Stimulated activated CD4-positive, alpha-beta T cell treated with anti-CD3 and anti-CD28 coated beads, Interleukin-1b, Interleukin-23, amount 100 ng/mL, for 24 hours (primary cell): ENCODE data around the gene SYPL1.

Source experiments
- DNase-seq, 4 experiments: peaks; one replicate each; pipeline ENCODE4 v3.0.0-alpha.2; 2020; ENCODE audit warnings: low read depth in 4 of 4, low spot score in 1 of 4

SYPL1 gene

DNA sequence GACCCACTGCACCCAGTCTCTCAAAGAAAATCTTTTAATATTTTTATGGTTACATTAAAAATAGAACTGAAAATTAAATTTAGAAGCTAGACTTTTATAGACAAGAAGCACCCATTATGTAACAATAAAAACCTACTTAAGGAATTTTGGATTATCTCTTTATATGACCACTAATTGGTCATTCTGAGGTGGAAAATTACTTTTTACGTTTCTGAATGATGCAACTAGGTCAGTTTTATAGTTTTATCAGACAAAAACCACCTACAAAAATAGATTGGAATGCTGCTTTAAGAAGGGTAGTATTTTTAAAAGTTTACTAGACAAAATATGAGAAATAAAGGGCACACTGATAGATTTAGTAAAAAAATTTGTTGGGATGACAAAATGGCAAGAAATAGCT, 16.5 kb downstream of the SYPL1 start:
- no peak for DNase-seq

GRCh38 chr7:106094780-106095179, 17.3 kb downstream of the SYPL1 start:
- no peak for DNase-seq

DNA sequence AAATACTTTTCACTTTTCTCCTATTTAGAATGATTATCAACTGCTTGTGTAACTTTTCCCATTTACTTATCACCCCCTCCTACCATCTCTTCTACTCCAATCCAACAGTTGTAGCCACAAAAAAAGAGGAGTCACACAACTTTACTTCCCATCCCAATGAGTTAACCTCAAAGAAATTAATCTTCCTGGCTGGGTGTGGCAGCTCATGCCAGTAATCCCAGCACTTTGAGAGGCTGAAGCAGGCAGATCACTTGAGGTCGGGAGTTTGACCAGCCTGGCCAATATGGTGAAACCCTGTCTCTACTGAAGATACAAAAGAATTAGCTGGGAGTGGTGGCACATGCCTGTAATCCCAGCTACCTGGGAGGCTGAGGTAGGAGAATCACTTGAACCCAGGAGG, 19.9 kb downstream of the SYPL1 start:
- no peak for DNase-seq

DNA sequence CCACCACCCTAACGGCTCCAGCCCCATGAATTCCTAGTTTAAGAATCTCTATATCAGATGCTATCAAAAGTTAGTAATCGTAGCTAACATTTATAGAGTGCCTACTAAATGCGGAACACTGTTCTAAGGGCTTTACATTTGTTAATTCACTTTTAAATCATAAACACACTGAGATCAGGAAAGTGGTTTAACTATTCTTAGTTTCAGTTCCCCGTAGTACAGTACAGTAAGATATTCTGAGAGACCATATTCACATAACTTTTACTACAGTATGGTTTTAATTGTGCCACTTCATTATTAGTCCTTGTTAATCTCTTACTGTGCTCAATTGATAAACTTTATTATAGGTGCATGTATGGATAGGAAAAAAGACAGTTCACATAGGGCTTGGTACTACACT, 22.5 kb downstream of the SYPL1 start:
- no peak for DNase-seq

- DNase-seq = no peak
Measured at GRCh38 chr7:106088014-106088413, 24.1 kb downstream of the SYPL1 start.

DNA sequence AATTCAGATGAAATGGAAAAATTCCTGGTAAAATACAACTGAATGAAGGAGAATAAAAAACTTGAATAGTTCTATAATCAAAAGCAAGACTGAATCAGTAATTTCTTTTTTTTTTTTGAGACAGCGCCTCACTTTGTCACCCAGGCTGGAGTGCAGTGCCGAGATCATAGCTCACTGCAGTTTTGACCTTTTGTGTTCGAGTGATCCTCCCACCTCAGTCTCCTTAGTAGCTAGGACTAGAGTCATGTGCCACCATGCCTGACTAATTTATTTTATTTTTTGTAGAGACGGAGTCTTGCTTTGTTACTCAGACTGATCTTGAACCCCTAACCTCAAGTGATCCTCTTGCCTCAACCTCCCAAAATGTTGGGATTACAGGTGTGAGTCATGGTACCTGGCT, 26.1 kb downstream of the SYPL1 start:
- no peak for DNase-seq

GRCh38 chr7:106085015-106085414, 27.1 kb downstream of the SYPL1 start:
- no peak for DNase-seq

DNA sequence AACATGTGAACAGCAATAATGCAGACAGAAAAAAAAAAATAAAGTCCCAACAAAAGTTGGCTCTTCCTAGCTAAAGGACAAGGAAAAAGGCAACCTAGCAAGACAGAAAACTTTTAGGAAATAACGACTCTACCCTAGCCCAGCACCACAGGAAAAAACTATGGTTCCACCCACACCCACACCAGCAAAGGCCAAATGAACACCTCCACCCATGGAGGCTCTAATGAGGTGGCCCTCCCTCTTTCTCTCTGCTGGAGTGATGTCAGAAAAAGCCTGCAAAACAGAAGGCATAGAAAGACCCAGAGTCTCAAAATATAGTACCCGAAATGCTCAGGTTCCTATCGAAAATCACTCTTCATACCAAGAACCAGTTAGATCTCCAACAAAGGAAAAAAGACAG, 28.4 kb downstream of the SYPL1 start:
- no peak for DNase-seq

DNA sequence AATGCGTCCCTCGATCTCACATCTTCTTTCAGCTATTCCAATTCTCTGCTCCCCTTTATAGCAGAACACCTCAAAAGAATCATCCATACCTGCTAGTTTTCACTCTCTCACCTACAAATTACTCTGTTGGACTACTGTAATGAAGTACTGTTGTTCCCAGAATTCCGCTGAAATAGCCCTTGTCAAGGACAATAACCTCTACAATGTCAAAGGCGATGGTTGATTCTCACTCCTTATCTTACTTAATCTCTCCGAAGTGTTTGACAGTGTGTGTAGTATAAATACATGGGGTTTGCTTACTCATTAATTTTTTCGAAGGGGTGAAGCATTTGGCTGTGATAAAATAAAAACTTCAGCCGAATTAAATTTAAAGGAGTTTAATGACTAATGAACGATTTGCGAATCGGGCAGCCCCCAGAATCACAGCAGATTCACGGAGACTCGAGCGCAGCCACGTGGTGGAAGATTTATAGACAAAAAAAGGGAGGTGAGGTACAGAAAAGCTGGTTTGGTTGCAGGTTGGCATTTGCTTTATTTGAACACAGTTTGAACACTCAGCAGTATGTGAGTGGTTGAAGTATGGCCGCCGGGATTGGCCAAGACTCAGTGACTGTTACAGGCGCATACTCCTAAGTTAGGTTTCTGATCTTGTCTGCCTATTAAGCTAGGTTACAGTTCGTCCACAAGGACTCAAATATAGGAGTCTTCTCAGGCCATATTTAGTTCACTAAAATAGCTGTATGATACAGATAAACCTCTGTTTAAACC, 29.8 kb downstream of the SYPL1 start:
- no peak for DNase-seq

DNA sequence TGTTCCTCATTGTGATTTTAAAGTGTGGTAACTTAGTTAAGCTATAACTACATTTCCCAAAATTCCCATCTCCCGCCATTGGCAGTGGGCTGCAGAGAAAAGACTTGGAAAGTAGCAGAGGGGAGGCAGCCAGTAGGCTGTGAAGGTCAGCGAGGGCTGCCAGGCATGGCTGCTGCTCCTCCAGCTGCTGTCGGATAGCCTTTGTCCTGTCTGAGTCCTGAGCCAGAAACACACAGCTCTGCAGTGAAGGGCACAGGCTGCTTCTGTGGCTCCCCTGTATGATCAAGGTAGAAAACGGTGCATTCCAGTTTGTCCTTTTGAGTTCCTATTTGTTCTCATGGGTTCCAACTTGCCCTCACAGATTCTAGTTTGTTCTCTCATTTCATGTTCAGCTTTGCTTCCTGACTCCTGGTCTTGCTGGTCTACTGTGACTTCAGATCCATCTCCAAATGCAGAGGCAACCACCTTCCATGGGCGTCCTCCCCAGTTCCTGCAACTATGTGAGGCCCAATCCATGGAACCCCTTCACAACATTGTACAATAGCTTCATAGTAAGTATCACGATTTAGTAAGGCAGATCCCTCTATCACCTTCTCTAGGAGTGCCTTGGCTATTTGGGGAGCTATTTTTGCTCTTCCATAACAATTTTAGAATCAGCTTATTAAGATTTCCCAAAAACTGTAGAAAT, 31.7 kb downstream of the SYPL1 start:
- no peak for DNase-seq

DNA sequence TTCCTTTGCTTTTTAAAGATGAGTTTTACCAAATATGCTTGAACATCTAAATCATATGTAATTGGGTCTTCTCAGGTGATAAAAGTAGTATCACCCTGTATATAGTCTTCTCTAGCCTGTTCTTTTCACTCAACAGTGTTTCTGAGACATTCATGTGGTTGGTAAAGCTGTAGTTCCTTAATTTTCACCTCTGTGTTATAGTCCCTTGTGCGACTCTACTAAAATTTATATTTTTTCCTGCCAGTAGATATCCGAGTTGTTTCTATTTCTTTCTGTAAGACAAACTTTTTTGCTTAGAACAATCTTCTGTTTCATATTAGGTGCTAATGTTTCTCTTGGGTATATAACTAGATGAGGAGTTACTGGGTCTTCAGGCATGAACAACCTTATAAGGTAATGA, 35.6 kb downstream of the SYPL1 start:
- DNase-seq = no peak

DNA sequence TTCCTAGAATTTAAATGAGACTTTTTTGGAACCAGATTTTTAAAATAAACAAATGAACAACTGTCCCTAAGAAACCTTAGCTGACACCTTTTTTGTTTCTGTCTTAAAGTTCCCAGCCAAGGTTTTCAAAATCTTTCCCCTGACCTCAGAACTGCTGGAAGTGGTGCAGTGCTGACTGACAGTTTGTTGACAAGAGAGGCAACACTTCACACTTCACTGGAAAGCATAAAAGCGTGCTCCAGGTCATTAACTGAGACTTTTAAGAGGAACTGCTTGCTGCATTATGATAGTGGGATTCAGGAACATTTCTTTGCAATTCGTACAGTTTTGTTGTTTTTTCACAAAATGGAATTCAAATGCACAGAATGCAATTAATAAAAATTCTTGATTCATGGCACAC, 36.2 kb downstream of the SYPL1 start:
- no peak for DNase-seq

- no peak for DNase-seq
Measured at GRCh38 chr7:106074257-106074656, 37.9 kb downstream of the SYPL1 start.

GRCh38 chr7:106073701-106074100, 38.4 kb downstream of the SYPL1 start:
- DNase-seq = no peak

- DNase-seq = no peak
Measured at GRCh38 chr7:106072715-106073091, 39.4 kb downstream of the SYPL1 start.

DNA sequence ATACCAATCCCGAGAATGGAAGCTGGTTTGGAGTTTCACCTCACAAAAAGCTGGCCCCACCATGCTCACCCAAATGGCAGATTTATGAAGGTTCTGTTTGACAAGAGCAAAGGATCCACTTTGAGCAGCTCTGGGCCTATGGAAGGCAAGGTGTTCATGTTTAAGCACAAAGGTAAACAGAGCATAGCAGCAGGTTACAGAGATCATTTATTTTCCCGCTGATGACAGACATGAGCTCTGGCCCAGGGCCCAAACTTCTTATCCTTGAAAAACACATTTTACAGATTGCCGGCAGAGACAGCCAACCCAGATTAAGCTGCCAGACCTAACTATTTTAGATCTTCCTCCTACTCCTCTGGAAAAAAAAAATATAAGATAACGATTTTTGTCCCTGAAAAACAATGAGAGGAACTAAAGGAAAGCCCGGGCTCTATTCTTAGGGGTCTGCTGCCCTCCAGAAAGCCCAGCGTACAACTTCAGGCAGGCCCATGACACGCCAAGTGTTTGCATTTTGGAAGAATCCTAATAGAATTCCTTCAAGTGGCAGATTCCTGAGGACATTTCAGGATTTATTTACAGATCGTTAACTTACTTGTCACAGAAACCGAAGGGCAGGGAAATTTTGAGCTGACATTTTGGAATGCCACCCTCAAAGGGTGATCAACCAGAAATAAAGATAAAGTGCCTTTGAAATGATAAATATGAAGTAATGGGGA, 40.0 kb downstream of the SYPL1 start:
- no peak for DNase-seq

DNA sequence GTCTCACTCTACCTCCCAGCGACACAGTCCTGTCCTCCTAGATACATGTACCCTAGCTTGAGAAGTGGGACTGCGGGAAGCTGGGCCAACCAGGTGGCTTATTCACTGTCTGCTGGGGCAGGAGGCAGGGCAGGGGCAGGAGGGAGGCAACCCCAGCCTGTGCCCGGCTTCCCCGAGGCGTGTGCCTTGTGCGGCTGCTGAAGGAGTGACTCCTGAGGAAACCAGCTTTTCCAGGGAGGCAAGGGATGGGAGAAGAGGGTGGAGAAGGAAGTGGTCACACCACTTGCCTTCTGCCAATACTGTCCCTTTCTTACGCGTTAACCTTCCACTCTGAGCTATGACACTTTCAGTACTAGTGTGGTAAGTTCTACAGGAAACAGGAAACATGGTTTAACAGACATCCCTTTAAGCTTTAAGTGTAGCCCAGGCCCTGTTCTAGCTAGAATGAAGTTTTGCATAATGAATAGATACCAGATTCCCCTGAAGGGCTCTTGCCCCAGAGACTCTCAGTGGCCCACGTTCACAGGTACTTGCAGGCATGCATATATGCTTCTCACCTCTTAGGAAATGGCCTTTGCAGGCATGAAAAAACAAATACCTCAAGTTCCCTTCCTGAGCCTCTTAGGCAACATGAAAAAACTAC, 40.6 kb downstream of the SYPL1 start:
- DNase-seq = peak in 2 of 4 experiments; percentile 11 to 17

- DNase-seq = no peak
Measured at GRCh38 chr7:106070567-106071254, 41.4 kb downstream of the SYPL1 start.

DNA sequence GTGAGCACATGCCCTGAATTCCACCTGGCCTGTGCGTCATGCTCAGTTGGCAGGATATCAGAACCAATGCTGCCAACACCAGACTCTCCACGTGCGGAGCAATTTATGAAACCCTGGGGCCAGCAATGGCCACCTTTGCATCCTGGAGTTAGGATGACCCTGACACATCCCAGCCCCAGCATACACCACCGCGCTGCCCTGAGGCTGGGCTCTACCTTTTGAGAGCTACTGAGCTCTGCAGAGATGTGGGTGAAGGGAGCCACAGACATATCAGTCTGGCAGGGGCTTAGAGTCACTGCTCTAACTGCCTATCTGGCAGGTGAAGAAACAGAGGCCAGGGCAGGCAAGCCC, 41.9 kb downstream of the SYPL1 start:
- no peak for DNase-seq

- no peak for DNase-seq
Measured at GRCh38 chr7:106069471-106070200, 42.5 kb downstream of the SYPL1 start.

DNA sequence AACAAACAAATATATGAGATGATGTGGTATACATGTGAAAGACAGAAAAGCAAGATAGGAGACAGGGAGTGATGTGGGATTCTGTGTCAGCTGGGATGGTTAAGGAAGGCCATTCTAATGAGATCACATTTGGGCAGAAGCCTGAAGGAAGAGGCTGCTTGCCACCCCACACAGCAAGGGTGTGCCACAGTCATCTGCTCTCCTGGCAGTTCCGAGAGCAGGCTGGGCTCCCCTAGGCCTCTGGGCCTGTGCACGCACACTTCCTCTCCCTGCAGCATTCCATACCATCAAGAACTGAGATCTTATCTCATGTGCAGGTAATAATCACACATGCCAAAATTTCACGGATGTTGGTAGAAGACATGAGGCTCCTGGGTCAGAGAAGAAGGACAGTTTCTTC, 43.1 kb downstream of the SYPL1 start:
- no peak for DNase-seq
